Embryonic facial prominence (tissue), 1 donor: ENCODE results near the gene ZSCAN2.

Experiments
- DNase-seq: peaks from one replicate; pipeline ENCODE4 v3.0.0-alpha.2; 2016; ENCODE audit errors: extremely low spot score

Gene ZSCAN2

DNA sequence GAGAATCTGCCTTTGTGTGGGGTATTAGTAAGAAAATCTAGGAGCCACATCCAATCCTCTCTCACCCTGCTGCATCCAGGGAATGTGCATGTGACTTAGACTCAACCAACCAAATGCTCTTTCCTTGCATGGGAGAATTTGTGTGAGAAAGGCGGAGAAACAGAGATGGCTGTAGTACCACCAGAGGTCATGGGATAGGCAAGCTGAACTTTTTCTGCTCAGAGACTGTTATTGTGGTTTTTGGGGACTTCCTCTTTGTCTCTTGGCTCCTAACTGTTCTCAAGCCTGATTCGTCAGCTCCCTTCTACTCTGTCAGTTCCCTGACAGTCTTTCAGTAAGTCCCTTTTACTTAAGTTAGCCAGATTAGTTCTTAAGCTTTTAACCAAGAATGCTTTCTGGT, 2.6 kb upstream of the ZSCAN2 start:
- DNase-seq: no peak

DNA sequence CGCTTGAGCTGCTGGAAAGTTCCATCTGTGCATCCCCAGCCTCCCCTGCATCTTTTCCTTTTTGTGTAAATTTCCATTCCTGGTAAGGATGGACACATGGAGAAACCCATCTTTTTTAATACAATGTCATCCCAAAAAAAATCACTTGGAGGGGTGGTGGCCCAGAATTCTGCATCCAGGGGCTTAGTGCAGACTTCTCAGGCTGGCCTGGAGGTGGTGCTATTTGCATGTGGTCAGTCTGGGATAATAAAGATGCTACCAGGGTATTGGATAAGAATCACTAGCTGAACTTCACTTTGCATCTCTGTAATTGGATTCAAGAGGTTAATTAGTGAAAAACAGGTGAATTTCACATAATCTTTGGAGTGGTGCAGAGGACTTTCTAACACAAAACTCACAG, 1.8 kb upstream of the ZSCAN2 start:
- DNase-seq: no peak

DNA sequence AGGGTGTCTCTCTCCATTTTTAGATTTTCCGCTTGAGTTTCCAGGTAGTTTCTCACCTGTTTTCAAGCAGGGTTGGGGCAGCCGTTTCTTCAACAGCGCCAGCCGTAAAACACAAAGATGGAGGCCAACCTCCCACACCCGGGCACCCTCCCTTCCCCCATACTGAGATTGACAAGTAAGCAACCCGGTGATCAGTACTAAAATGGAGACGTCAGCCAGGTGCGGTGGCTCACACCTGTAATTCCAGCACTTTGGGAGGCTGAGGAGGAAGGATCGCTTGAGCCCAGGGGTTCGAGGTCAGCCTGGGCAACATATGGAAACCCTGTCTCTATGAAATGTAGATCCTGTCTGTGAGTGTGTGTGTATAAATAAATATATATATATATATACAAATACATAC, 903 bp upstream of the ZSCAN2 start:
- DNase-seq: no peak

DNA sequence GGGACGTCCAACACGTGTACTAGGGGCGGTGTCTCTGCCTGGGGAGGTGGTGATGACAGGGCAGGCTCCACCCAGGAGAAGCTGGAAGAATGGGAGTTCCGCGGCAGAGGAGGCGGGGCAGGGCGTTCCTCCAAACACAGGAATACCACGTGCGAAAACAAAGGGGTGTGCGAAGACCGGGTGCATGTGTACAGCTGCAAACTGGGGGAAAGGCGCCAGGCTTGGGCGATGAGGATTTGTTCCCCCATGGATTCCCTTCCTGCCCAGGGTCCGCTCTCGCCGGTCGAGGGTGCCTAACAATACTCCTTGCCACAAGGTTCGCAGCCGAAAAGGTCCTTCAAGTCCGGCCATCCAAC, 500 bp upstream of the ZSCAN2 start:
- DNase-seq: peak; percentile 65

DNA sequence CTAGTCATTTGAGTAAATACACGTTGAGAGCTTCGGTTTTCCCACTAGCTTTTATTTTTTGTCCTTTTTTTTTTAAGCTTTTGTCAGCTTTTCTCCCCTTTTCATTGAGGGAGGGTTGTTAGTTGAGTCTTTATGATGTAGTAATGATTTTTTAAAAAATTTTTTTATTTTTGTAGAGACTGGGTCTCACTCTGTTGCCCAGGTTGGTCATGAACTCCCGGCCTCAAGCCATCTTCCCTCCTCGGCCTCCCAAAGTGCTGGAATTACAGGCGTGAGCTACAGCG, 688 bp downstream of the ZSCAN2 start:
- no peak for DNase-seq

DNA sequence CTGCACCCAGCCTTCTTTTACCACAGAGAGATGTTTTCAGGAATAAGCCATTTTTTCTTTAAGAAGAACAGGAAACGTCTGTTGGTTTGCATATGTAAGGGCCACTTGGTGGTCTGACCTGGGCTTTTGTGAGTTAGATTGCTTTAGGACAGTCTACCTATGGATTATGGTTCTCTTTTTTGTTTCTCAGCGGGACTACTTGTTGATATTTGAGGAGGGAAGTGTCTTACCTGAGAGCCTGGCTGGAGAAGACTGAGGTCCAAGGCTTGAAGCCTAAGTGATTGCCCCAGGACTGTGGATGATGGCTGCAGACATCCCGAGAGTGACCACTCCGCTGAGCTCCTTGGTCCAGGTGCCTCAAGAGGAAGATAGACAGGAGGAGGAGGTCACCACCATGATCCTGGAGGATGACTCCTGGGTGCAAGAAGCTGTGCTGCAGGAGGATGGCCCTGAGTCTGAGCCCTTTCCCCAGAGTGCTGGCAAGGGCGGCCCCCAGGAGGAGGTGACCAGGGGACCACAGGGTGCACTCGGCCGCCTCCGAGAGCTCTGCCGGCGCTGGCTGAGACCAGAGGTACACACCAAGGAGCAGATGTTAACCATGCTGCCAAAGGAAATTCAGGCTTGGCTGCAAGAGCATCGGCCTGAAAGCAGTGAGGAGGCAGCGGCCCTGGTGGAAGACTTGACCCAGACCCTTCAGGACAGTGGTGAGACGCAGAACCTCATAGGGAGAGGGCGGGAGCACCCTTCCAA, 3.0 kb downstream of the ZSCAN2 start:
- DNase-seq: no peak

DNA sequence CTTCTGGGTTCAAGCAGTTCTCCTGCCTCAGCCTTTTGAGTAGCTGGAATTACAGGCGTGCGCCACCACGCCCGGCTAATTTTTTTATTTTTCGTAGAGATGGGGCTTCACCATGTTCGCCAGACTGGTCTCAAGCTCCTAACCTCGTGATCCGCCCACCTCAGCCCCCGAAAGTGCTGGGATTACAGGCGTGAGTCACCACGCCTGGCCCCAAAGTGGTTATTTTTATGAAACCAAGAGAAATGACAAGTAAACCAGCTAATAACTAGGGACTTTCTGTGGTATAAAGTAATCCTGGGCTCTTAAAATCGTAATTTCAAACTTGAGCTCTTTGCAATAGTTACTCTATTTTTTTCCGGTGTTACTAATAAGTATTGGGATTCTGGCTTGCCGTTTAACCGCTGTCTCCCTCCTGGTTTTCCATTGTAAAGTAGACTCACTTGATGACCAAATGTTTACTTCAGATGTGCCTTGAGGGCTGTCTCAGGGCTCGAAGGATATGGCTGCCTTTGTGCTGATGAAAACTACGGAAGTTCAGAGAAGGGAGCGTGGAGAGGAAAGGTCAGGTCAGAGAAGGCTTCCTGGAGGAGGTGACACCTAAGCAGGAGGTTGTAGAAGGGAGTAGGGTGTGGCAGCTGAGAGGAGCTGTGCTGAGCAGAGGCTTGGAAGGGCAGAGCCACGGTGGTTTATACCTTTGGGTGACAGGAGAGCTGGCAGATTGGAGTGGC, 4.2 kb downstream of the ZSCAN2 start:
- DNase-seq: no peak

DNA sequence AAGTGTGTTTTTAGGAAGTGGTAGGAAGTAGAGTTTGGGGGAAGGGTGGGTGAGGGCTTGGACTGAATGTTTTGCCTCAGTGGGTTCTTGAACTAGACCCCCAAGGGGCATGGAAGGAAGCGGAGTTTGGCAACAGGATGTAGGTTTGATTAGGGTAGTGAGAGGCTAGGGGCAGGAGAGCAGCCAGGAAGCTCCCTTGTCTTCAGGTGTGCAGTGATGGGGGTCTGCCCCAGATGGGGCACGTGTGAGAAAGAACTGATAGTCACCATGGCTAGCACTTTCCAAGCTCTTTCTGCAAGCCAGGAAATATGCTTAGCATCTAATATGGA, 4.7 kb downstream of the ZSCAN2 start:
- no peak for DNase-seq

DNA sequence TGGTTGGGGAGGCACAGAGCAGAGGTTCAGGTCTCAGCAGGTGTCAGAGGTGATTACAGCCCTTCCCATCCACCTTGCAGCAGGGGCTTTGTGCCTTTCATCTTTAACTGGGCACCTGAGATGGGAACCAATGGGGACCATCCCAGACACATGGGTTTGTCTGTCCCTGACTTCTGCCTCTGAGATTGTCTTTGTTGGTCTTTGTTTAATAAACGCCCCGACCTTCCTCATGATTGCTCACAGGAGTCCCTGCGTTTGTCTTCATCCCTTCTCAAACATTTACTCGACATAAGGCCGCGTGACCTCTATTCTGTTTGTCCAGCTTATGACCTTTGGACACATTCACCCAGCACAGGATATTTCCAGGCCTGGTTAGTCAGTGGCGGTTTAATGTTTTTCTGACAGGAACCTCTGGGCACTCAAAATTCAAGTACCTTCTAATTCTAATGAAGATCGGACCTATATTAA, 5.9 kb downstream of the ZSCAN2 start:
- DNase-seq: no peak

DNA sequence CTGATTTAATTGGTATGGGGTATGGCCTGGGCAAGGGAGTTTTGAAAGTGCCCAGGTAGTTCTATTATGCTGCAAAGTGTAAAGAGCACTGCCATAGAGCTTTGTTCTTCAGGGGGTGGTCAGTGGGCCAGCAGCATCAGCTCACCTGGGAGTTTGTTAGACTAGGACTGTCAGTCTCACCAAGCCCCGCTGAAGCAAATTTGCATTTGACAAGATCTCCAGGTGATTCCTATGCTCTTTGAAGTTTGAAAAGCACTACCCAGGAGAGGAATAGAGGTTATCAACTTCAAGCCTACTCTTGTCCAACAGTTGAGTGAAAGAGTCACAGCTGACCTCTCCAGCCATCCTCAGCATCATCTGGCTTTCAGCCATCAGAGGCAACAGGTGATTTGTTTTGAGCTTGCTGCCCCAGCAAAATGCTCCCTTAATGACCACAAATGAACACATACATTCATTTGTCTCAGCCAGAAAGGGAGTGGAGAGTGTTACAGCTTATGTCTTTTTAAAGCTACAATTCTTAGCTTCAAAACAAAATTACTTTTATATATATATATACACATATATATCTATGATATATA, 8.0 kb downstream of the ZSCAN2 start:
- no peak for DNase-seq

DNA sequence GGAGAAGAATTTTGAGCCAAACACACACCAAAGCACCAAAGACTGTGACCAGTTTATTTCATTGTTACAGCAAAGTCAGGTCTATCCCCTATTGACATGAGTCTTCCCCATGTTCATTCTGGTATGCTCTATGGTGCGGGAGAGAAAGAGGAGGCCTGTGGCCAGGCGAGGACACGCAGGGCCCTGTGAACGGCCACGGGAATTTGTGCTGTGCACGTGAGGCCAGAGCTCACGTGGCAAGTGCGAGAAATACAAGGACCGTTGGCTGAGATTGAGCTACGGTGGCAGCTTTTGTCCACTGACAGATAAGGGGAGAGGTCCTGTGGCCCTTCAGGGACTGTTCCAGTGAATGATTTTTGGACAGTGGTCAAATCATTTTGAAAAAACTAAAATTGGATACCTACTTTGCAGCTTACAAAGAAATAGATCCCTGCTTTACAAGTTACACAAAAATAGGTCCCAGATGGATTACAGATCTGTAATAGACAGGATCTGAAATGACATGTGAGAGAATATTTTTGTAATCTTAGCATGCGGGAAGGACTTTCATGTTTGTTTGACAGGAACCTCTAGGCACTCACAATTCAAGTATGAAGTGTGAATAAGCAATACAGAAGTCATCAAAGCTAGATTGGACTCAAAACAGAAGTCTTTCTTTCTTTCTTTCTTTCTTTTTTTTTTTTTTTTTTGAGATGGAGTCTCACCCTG, 9.2 kb downstream of the ZSCAN2 start:
- no peak for DNase-seq

DNA sequence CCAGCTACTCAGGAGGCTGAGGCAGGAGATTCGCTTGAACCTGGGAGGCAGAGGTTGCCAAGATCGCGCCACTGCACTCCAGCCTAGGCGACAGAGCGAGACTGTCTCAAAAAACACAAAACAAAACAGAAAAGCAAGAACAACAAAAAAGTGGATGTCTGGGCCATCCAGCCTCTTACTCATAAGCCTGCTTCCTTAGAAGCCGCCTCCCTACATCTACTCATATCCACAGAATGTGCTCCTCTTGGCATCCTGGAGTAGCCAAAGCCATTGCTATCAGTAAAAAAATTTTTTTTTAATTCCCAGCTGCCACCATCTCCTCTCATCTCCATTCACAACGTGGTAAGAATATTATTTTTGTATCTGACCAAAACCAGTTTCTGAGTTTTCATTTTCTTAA, 10.8 kb downstream of the ZSCAN2 start:
- no peak for DNase-seq

DNA sequence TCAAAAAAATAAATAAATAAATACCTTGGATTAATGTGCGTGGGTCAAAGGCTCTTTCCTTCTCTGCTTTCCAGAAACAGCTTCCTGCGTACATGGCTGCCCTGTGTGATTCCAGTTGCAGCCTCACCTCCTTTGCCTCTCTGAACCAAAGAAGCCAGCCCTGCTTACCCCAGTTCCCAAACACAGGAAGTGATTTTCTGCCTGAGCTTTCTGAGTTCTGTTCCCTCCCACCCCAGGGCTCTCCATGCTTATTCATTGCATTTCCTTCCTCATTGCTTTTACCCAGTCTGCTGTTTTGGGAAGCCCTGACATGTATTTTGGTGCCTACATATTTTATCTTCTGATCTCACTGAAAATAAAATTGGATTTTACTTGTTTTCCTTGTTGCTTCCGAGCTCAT, 15.4 kb downstream of the ZSCAN2 start:
- DNase-seq: no peak

DNA sequence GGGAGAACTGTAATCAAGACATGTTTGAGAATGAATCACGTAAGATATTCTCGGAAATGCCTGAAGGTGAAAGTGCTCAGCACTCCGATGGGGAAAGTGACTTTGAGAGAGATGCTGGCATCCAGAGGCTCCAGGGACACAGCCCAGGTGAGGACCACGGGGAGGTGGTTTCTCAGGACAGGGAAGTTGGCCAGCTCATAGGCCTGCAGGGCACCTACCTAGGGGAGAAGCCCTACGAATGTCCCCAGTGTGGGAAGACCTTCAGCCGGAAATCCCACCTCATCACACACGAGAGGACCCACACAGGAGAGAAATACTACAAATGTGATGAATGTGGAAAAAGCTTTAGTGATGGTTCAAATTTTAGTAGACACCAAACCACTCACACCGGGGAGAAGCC, 19.8 kb downstream of the ZSCAN2 start:
- DNase-seq: no peak

DNA sequence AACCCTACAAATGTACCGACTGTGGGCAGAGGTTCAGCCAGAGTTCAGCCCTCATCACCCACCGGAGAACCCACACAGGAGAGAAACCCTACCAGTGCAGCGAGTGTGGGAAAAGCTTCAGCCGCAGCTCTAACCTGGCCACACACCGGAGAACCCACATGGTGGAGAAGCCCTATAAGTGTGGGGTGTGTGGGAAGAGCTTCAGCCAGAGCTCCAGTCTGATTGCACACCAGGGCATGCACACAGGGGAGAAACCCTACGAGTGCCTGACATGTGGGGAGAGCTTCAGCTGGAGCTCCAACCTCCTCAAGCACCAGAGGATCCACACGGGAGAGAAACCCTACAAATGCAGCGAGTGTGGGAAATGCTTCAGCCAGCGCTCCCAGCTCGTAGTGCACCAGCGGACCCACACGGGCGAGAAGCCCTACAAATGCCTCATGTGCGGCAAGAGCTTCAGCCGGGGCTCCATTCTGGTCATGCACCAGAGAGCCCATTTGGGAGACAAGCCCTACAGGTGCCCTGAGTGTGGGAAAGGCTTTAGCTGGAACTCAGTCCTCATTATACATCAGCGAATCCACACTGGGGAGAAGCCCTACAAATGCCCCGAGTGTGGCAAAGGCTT, 20.7 kb downstream of the ZSCAN2 start:
- no peak for DNase-seq

DNA sequence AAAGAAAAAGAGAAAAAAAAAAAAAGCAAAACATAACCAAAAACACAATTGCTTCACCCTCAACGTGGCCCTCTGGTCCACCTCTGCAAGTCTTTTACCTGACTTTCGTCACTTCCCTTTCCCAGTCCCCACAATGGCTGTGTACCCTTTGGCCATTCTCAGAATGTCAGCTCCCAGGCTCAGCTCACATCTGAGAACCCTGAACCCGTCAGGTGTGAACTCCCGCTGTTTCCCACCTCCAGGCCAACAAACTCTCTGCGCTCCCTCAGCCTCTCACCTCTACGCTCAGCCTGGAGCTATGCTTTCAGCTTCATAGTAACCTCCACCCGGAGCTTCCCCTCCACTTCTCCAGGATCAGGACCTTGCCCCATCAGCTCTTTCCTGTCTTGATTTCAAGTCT, 23.6 kb downstream of the ZSCAN2 start:
- DNase-seq: no peak

DNA sequence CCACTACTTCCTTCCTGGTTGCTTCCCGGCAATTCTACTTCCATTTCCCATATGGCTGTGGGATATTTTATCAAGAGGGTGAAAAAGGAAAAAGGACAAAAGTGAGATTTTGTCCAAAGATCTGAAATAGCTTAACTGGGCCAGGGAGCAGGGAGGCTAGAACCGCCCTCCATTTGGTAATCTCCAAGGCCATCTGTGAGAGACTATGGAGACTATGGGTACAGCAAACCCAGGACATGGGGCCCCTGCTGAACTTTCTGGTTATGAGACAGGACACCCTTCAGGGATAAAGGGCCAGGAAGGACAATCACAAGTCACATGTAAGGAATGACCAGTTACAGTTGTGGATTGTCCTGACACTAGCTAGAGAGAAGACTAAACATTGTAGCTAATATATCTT, 24.3 kb downstream of the ZSCAN2 start:
- no peak for DNase-seq

DNA sequence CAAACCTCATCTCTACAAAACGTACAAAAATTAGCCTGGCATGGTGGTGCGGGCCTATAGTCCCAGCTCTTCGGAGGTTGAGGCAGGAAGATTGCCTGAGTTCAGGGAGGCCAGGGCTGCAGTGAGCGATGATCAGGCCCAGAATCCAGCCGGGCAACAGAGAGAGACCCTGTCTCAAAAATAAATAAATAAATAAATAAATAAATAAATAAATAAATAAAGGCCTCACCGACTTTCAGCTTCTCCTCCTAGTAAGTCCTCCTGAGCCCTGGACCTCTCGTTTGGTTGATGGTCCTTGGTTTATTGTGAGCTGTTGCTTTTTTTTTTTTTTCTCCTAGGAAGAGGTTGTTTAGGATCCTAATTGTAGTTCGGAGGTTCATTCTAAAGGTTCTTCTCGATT, 28.2 kb downstream of the ZSCAN2 start:
- no peak for DNase-seq

DNA sequence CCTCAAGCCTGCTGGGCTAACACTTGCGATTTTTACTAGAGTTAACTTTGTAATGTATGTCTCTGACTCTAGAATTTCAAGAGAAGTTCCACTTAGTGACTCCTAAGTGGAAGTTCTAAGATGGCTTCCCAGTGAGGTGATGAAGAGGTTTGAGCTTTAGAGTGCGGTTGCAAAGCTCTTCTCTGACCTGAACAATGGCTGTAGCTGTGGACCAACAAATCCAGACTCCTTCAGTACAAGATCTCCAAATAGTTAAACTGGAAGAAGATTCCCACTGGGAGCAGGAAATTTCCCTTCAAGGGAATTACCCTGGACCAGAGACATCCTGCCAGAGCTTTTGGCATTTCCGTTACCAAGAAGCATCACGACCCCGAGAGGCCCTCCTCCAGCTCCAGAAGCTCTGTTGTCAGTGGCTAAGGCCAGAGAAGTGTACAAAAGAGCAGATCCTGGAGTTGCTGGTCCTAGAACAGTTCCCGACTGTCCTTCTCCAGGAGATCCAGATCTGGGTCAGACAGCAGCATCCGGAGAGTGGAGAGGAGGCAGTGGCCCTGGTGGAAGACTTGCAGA, 31.0 kb downstream of the ZSCAN2 start:
- no peak for DNase-seq

DNA sequence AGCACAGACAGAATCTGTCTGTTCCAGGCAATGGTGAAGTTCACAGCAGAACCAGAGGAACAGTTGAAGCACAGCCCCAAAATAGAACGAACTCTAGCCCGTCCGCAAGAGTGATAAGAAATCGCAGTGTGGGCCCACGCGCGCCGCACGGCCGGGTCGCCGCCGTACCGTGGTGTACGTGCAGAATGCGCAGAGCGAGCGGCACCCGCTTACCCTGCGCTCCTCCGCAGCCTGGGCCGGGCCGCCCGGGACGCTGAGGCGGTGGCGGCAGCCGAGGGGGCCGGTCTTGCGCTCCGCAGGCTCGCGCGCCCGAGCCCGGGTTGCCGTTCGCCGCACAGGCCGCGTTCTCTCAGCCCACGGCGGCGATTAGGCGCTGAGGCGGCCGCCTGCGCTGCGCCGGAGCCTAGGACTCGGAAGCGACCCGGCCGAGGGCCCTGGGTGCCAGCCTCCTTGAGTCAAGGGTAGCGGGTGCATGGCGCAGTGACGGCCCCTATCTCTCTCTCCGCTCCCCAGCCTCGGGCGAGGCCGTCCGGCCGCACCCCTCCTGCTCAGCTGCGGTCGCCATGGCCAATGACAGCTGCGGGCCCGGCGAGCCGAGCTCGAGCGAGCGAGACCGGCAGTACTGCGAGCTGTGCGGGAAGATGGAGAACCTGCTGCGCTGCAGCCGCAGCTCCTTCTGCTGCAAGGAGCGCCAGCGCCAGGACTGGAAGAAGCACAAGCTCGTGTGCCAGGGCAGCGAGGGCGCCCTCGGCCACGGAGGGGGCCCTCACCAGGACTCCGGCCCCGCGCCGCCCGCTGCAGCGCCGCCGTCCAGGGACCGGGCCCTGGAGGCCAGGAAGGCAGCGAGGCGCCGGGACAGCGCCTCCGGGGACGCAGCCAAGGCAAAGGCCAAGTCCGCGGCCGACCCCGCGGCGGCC, 32.8 kb downstream of the ZSCAN2 start:
- DNase-seq: peak; percentile 42

DNA sequence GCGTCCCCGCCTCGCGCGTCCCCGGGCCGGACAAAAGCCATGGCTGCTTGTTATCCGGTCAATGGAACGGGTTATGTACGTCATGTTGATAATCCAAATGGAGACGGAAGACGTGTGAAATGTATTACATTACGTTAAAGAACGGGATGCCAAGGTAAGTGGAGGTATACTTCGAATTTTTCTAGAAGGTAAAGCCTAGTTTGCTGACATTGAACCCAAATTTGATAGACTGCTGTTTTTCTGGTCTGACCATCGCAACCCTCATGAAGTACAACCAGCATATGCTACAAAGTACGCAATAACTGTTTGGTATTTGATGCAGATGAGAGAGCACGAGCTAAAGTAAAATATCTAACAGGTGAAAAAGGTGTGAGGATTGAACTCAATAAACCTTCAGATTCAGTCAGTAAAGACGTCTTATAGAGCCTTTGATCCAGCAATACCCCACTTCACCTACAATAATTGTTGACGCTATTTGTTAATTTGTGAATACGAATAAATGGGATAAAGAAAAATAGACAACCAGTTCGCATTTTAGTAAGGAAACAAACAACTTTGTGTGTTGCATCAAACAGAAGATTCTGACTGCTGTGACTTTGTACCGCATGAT, 33.5 kb downstream of the ZSCAN2 start:
- DNase-seq: no peak
